GM06990 (cell line): ENCODE data around the gene NTM.

Experiments used
- DNase-seq: peaks from one replicate; pipeline ENCODE4 v3.0.0-alpha.2; 2011; ENCODE audit not compliant: insufficient read length; ENCODE audit errors: extremely low read depth
- H3K27me3 ChIP-seq: replicated peaks from 2 replicates; pipeline ENCODE4 v1.6.0; 2011; ENCODE audit warnings: low read length; ENCODE audit not compliant: control insufficient read depth, insufficient read depth
- H3K36me3 ChIP-seq: 2 replicates; pipeline ENCODE4 v1.5.1; 2011; ENCODE audit warnings: low read length; ENCODE audit not compliant: control insufficient read depth, insufficient read depth
- H3K4me3 ChIP-seq: replicated peaks from 2 replicates; pipeline ENCODE4 v1.5.1; 2011; ENCODE audit warnings: low read depth, mild to moderate bottlenecking, control low read depth, low read length
- TF ChIP-seq, protein P1 (sequence below): IDR thresholded peaks from 2 replicates; pipeline ENCODE4 v1.5.1; 2011; ENCODE audit warnings: low read length, control low read depth, mild to moderate bottlenecking, inconsistent platforms; ENCODE audit not compliant: insufficient read depth, poor library complexity, severe bottlenecking

NTM gene

GRCh38 chr11:131474947-131475346, 104.5 kb downstream of the NTM start:
- TF ChIP-seq, protein P1, sequence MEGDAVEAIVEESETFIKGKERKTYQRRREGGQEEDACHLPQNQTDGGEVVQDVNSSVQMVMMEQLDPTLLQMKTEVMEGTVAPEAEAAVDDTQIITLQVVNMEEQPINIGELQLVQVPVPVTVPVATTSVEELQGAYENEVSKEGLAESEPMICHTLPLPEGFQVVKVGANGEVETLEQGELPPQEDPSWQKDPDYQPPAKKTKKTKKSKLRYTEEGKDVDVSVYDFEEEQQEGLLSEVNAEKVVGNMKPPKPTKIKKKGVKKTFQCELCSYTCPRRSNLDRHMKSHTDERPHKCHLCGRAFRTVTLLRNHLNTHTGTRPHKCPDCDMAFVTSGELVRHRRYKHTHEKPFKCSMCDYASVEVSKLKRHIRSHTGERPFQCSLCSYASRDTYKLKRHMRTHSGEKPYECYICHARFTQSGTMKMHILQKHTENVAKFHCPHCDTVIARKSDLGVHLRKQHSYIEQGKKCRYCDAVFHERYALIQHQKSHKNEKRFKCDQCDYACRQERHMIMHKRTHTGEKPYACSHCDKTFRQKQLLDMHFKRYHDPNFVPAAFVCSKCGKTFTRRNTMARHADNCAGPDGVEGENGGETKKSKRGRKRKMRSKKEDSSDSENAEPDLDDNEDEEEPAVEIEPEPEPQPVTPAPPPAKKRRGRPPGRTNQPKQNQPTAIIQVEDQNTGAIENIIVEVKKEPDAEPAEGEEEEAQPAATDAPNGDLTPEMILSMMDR: no peak
- H3K36me3 ChIP-seq: no peaks in the 10 kb centered on the region
- DNase-seq: no peak
- H3K27me3 ChIP-seq: no peaks in the 10 kb centered on the region; the same call in 1 of the 2 replicates
- H3K4me3 ChIP-seq: no peak overlapping the region

DNA sequence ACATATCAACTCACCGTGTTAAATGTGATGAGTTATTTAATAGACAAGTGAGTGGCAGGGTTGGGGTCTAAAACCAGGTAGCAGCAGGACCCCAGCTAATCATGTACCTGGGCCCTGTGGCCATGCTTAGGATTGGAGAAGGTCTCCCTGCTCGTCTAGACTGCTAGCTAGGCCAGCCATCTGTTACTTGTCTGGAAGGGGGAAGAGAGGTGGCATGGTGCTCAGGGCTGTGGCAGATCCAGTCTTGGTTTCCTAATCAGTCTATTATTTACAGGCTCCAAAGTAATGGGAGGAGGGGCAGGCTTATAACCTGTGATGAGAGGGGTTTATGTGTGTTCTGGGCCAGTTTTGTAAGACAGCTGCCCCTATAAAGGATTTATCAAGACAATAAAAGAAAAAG, 105.9 kb downstream of the NTM start:
- H3K4me3 ChIP-seq: no peak overlapping the region
- no peaks in the 10 kb centered on the region for H3K36me3 ChIP-seq
- TF ChIP-seq, protein P1: no peak
- DNase-seq: no peak
- H3K27me3 ChIP-seq: no peaks in the 10 kb centered on the region; the same call in 1 of the 2 replicates

DNA sequence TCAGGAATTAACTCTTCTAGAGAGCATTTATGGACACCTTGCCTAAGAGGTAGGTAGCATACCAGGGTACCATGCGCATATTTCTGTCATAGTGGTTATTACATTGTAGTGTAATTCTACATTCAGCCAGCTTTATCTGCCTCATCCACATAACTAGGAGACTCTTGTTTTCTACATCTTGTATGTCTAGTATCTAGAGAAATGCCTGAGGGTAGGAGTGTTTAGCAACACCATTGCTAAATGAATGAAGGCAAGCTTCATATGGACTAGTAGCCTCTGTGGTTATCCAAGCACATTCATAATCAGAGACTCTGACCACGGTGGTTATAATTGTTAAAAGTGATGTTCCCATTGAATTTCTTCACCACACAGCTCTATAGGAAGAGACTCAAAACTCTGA, 107.9 kb downstream of the NTM start:
- TF ChIP-seq, protein P1: no peak
- no peak for DNase-seq
- Histone ChIP-seq H3K36me3 (no peaks in the 10 kb centered on the region), H3K27me3 (no peaks in the 10 kb centered on the region; the same call in 1 of the 2 replicates), H3K4me3 (no peak overlapping the region)

GRCh38 chr11:131481303-131481702, 110.9 kb downstream of the NTM start:
- no peak overlapping the region for H3K4me3 ChIP-seq
- DNase-seq: no peak
- TF ChIP-seq, protein P1: no peak
- no peaks in the 10 kb centered on the region for H3K27me3 ChIP-seq
- H3K36me3 ChIP-seq: no peaks in the 10 kb centered on the region

GRCh38 chr11:131481971-131482370, 111.6 kb downstream of the NTM start:
- Histone ChIP-seq H3K27me3 (no peaks in the 10 kb centered on the region), H3K36me3 (no peaks in the 10 kb centered on the region), H3K4me3 (no peak overlapping the region)
- DNase-seq: no peak
- TF ChIP-seq, protein P1: no peak

- TF ChIP-seq, protein P1: no peak
- Histone ChIP-seq H3K36me3 (no peaks in the 10 kb centered on the region), H3K27me3 (no peaks in the 10 kb centered on the region), H3K4me3 (no peak overlapping the region)
- DNase-seq: no peak
Observed at GRCh38 chr11:131483453-131483852, 113.0 kb downstream of the NTM start.
